ENCODE results near the gene CCDC97. TPM values are rescaled to one million over a fixed set of nuclear protein-coding genes. Genes with fewer than 3 reads are reported as not detected.

Gene CCDC97
- total and polyA plus RNA-seq, 2 of the 8 experiments (the other 6 are each of a cell fraction or from before 2014, with no cell fraction given), result 19.8 to 27.1 TPM

GRCh38 chr19:41332468-41332867 is 22.5 kb downstream of the CCDC97 start (continued):
- TF ChIP-seq CHD7 (IDR thresholded peaks at IDR 0.05; ENCODE audit: insufficient replicate concordance, low read length), result no peak
- TF ChIP-seq CEBPB (IDR thresholded peaks at IDR 0.05; ENCODE audit: low read depth, low read length), result no peak
- TF ChIP-seq SRF (IDR thresholded peaks at IDR 0.05; ENCODE audit: low read depth, low read length), result no peak
- no peak for TF ChIP-seq TAF7 (optimal IDR thresholded peaks at IDR 0.05; ENCODE audit: borderline replicate concordance, low read depth, low read length)
- no peak for TF ChIP-seq YY1 (IDR thresholded peaks at IDR 0.05; ENCODE audit: low read depth, low read length)

Data from H1 (cell line).